NK-92 treated with Interleukin-12 subunit alpha and Interleukin-12 subunit beta, amount 100 ng/mL, for 24 hours (cell line): ENCODE measurements around the gene LETM1.

Experiments used
- DNase-seq: peaks from one replicate; lab custom pipeline; 2025; lab: John Stamatoyannopoulos, UW

Gene LETM1

DNA sequence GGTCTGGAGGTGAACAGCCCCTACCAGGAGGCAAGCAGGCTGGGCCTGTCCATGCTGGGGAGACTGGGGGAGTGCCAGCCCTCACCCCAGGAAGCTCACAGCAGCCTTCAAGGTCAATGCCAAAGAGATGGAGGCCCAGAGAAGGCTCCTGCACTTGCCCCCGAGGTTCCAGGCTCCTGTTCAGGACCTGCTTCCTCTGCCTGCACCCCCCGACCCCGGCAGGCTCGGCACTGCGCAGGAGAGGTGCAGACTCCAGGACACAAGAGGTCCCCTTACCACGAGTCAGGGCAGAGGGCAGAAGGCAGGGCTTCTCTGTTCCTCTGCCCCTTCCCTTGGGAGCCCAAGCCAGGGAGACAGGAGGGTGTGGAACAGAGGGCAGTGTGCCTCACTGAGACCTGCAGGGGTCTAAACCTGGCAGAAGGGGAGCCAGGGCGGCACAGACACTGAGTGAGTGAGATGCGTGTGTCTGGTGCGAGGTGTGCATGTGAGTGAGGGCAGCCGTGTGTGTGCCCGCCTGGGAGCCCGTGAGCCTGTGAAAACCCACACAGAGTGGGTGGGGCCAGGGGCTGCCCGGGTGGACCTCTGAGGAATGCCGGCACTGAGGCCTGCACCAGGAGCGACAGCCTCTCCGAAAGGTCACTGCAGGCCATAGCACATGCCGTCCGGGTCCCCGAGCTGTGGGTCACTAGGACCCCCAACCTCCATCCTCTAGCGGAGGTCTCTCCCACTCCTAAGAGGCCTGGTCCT, 93.5 kb downstream of the LETM1 start:
- no peak for DNase-seq
